HG02885 (cell line): ENCODE data around the gene SLC16A11.
"Not testable (repeated sequence)": the region's sequence is repeated elsewhere in the genome, so short reads cannot be mapped to it uniquely, and the experiment has no call there.

ENCODE experiments used
- ATAC-seq: cut with Tn5 transposase; IDR thresholded peaks from one replicate; pipeline ENCODE4 v1.9.1; 2021; ENCODE audit warnings: mild to moderate bottlenecking; ENCODE audit not compliant: unreplicated experiment, poor library complexity

The SLC16A11 gene, protein sequence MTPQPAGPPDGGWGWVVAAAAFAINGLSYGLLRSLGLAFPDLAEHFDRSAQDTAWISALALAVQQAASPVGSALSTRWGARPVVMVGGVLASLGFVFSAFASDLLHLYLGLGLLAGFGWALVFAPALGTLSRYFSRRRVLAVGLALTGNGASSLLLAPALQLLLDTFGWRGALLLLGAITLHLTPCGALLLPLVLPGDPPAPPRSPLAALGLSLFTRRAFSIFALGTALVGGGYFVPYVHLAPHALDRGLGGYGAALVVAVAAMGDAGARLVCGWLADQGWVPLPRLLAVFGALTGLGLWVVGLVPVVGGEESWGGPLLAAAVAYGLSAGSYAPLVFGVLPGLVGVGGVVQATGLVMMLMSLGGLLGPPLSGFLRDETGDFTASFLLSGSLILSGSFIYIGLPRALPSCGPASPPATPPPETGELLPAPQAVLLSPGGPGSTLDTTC

DNA sequence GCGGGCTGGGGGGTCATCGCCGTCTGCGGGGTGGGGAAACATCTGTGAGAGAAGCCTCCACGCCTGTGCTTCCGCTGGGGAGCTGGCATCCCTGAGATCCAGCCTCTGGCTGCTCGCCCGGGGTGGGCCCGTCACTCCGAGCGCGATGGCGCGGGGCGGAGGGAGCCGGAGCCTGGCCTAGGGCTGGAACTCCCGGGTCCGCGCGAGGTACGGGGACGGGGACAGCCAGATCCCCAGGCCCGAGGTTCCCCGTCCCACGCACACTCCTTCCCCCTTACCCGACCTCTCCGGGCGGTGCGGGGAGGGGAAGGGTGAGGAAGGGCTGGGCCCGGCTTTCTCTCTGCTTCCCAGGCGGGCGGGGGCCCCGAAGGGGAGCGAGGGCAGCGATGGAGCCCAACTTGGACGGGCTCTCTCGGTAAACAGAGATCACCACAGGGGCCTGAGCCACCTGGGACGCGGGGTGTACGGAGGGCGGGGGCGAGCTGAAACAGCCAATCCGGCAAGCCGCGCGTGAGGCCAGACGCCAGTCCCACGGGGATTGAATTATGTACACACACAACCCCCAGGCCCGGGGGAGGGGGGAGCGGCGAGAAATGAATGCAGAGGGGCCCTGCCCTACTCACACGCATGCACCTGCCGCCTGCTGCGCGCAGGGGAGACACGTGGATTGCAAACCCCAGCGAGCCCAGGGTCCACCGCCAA is at the start of gene SLC16A11:
Gene SLC16A11, minus strand, starts transcription at position 596 of the 702 bp plus-strand sequence. Its CDS starts 579 bp downstream, at position 17.
- no peak for ATAC-seq

DNA sequence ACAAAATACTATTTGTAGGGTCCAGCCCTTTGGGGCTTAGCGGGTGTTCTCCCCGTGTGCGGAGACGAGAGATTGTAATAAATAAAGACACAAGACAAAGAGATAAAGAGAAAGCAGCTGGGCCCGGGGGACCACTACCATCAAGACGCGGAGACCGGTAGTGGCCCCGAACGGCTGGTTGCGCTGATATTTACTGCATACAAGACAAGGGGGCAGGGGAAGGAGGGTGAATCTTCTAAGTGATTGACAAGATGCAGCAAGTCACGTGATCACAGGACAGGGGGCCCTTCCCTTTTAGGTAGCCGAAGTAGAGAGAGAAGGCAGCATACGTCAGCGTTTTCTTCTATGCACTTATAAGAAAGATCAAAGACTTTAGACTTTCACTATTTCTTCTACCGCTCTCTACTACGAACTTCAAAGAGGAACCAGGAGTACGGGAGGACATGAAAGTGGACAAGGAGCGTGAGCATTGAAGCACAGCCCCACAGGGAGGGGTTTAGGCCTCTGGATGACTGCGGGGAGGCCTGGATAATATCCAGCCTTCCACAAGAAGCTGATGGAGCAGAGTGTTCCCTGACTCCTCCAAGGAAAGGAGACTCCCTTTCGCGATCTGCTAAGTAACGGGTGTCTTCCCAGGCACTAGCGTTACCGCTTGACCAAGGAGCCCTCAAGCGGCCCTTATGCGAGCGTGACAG is 47.6 kb upstream of the SLC16A11 start:
- not testable (repeated sequence) for ATAC-seq

DNA sequence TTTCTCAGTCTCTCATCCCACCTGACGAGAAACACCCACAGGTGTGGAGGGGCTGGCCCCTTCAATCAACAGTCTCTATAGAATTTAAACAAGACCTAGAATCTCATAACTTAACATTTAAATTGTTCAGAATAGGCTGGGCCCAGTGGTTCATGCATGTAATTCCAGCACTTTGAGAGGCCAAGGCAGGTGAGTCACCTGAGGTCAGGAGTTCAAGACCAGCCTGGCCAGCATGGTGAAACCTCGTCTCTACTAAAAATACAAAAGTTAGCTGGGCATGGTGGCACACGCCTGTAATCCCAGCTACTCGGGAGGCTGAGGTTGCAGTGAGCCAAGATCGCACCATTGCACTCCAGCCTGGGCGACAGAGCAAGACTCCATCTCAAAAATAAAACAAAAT is 45.7 kb upstream of the SLC16A11 start:
- not testable (repeated sequence) for ATAC-seq

DNA sequence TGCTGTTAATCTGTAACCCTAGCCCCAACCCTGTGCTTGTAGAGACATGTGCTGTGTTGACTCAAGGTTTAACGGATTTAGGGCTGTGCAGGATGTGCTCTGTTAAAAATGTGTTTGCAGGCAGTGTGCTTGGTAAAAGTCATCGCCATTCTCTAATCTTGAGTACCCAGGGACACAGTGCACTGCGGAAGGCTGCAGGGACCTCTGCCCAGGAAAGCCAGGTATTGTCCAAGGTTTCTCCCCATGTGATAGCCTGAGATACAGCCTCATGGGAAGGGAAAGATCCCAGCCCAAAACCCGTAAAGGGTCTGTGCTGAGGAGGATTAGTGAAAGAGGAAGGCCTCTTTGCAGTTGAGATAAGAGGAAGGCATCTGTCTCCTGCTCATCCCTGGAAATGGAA is 44.5 kb upstream of the SLC16A11 start:
- not testable (repeated sequence) for ATAC-seq

DNA sequence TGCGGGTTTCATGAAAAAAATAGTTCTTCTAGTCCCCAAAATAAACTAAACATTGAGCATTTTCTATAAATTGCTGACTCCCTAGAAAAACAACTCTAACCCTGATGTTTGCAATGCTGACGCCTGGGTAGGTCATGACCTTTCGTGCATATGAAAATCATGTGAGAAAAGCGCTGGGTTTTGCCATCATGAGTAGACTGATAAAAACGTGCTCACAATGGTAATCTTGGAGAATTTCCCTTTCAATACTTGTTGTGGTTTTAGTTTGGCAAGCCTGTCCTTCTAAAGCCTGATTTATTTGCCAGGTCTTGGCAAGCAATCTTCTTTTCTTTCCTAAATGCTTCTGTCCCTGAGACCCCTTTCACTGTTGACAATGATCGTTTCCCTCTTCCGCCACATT is 40.2 kb upstream of the SLC16A11 start:
- no peak for ATAC-seq

DNA sequence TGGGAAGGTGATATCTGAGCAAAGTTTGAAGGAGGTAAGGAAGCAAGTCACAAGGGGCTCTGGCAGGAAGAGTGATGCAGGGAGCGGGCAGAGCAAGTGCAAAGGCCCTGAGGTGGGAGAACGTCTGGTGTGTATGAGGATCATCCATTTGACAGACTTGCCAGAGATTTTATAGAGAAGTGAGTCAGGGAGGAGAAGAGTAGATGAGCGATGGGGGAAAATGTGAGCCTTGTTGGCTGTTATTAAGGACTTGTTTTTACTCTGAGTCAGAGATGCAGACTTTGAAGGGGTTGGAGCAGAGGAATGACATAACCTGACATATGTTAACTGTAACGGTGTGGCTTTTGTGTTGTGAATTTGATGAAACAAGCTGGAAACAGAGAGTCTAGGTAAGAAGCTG is 39.7 kb upstream of the SLC16A11 start:
- no peak for ATAC-seq

DNA sequence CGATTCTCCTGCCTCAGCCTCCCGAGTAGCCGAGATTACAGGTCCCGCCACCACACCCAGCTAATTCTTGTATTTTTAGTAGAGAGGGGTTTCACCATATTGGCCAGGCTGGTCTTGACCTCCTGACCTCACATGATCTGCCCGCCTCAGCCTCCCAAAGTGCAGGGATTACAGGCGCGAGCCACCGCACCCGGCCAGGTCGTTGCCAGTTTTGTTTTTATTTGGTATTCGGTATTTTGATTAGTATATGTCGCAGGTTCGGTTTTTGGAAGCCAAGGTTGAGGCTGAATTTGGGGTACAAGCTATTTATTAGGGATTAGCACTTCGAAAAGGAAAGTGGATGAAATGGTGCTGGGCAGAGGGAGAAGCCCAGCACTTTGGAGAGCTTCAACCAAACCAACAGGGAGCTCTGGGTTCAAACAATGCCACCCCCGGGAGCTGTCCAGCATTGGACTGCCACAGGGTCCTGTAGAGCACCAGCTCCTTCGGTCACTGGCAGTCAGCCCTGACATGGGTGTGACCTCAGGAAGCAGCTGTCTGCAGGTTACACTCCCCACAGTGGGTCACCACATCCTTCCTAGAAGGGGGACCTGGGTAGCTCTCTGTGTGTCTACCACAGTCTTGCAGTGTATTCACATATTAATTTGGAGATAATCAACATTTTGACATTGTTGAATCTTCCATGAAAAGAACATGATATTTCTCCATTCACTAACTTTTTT is 37.6 kb upstream of the SLC16A11 start:
- ATAC-seq = no peak

DNA sequence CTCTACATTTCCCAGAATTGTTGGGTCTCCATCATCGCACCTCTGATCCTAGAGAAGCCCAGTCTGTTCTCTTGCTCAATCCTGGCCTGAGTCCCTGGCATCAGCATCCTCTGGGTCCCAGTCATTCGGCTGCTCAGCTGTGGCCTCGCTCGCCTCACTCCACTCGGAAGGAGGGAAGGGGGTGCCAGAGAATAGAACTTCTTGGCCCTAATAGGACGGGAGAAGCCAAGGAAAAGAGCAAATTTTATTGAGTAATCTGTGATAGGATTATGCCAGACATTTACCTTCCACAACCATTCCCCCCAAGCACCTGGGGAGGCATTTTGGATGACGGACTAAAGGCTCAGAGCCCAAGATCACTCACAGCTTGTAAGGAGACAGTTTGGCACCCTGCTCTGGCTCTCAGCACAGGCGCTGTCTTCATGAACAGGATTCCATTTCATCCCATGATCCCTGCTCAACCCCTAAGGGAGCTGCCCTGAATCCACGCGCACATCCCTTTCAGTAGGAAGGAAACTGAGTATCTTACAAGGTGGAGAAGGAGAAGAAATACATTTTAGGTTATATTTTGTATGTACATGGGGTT is 36.7 kb upstream of the SLC16A11 start:
- ATAC-seq = no peak

DNA sequence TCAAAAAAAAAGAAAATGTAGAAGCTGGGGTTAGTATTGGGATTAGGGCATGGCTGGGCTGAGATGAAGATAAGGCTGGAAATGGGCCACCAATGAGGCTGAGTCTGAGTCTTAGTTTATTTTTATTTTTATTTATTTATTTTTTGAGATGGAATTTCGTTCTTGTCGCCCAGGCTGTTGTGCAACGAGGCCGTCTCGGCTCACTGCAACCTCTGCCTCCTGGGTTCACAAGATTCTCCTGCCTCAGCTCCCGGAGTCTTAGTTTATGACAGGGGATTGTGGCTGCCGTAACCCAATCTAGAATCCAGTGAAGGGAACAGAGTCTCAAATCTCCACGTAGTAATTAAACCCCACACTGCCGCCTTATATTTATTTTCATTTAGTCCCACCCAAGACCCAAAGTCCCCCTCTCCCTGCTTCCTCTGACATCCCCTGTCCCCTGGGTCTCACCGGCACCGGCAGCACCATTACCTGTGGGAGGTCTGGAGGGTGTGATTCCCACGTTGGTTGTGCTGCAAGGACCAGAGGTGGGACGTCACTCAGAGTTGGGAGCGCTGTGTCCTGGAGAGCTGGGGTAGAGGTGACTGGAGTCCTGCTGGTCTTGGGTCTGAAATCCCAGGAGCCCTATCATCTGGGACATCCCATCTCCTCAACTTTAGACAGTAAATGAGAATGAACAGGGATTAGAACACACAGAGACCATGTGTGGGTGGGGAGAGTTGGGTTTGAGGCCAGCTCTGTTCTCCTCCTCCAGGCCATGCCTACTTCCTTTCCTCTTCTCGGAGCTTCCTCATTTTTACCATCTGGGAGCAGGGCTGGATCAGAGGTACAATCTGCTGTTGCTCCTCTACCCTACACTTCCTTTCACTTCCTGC is 35.9 kb upstream of the SLC16A11 start, which contains the start of gene CLEC10A:
Gene CLEC10A, minus strand, starts transcription at position 671 of the 875 bp plus-strand sequence. CDS start 1,439 bp downstream, outside the sequence.
- no peak for ATAC-seq

DNA sequence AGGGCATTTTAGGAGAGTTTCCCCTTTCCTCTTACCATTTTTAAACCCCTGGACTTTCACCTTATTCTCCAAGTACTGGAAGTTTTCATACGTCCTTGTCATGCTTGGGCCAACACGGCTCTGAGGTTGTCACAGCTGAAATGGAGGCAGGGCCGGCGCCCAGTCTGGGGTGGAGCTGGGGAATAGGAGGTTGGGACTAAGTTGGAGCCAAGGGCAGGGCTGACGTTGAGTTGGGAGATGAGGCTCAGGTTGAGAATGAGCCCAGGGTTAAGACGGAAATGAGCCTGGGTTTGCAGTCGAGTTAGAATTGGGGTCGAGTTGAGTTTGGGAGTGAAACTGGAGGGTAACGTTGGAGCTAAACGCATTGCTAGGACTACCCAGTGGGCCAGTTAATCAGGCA is 34.8 kb upstream of the SLC16A11 start:
- ATAC-seq = no peak

DNA sequence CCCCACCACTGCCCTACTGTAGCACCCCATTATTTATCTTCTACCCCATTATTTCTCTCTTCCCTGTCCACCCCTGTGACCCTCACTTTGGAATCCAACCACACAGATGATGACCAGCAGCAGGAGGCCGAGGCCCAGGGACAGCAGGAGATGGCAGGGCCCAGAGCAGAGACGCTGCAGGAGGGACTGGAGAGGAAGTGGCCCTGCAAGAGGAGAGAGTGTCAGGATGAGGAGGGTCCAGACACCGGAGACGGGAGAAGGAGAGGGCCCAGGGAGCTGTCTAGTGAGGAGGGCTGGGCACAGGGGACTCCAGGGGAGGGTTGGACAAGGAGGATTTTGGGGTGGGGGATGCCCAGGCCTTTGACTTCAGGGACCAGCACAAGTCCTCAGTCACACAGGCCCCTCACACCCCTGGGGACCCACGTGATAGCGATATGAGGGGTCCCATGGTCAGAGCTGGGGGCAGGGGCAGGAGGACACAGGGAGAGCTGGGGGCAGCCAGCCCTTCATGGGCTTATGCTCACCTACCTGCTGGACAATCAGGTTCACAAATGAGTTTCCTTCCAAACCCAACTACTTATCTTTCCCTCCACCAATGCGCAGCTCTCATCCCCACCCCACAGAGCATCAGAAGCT is 34.1 kb upstream of the SLC16A11 start:
- ATAC-seq = no peak

DNA sequence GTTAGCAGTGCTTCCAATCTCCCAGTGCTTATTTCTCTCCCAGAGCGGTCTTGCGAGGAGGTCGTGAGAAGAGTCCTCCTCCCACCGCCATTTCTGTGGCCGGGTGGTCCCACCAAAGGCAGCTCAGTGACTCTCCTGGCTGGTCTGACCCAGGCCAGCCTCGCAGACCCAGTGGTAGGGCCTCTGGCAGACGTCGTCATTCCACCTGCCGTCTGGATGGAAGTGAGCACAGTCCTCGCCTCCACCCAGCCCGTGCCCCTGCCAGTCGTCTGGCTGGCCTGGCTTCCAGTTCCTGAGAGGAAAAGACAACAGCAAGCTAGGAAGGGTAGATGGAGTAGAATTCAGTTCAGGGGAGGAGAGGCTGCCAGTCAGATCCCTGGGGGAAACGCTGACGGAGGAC is 31.0 kb upstream of the SLC16A11 start:
- no peak for ATAC-seq

DNA sequence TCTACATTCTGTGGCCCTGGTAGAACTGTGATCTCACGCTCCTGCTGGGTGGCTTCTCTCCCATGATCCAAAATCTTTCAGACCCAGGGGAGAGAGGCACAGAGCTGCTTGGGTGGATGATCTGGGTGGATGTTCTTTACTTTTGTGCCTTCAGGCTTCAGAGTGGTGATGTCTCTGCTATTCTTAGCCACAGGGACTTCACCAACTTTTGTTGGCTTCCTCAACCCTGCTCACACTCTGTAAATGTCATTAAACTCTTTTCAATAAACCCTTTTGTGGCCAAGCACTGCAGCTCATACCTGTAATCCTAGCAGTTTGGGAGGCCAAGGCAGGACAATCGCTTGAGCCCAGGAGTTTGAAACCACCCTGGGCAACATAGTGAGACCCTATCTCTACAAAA is 28.5 kb upstream of the SLC16A11 start:
- no peak for ATAC-seq

DNA sequence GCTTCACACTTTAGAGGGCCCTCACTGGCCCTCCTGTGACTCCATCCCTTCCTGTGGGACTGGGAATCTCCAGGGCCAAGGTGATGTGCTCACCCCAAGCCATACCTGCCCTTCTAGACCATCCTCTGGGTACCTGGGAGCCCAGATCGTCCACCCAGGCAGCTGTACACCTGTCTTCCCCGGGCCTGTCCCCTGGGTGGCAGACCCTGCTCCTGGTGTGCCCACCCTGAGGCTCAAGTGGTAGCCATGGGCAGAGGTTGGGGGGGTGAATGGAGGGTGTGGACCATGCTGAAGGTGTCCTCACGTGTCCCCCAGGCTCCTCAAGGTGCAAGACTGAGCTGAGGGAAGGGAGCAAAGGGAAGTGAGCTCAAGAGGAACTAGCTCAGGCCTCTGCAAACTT is 26.8 kb upstream of the SLC16A11 start:
- no peak for ATAC-seq

DNA sequence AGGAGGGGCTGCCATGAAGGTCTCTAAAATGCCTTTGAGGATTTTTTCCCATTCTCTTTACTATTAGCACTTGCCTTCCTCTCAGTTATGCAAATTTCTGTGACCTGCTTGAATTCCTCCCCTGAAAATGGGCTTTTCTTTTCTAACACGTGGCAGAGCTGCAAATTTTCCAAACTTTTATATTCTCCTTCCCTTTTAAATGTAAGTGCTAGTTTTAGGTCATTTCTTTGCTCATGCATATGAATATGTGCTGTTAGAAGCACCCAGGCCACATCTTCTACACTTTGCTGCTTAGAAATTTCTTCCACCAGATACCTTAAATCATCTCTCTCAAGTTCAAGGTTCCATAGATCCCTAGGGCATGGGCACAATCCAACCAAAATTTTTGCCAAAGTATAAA is 24.4 kb upstream of the SLC16A11 start:
- no peak for ATAC-seq

DNA sequence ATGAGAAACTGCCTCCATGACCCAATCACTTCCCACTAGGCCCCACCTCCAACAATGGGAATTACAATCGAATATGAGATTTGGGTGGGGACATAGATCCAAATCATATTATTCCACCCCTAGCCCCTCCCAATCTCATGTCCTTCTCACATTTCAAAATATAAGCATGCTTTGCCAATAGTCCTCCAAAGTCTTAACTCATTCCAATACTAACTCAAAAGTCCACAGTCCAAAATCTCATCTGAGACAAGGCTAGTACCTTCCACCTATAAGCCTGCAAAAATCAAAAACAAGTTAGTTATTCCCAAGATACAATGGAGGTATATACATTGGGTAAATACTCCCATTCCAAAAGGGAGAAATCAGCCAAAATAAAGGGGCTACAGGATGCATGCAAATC is 23.3 kb upstream of the SLC16A11 start:
- no peak for ATAC-seq

DNA sequence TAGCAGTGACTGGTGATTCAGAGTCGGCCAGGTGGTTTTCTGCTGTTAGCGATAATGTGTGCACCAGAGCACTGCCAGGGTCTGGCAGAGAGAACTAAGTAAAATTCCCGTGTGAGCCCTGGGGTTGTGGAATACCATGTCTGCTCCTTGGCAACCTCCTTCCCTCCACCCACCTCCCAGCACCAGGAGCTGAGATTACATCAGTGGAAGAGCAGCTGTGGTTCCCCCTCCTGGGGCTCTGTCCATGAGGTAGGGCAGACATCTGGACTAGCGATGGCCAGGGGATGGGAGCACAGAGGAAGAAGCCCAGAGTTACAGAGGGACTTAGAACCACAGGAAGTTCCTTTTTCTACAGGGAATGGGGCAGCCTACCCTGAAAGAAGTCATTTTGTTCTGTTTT is 20.4 kb upstream of the SLC16A11 start:
- no peak for ATAC-seq

DNA sequence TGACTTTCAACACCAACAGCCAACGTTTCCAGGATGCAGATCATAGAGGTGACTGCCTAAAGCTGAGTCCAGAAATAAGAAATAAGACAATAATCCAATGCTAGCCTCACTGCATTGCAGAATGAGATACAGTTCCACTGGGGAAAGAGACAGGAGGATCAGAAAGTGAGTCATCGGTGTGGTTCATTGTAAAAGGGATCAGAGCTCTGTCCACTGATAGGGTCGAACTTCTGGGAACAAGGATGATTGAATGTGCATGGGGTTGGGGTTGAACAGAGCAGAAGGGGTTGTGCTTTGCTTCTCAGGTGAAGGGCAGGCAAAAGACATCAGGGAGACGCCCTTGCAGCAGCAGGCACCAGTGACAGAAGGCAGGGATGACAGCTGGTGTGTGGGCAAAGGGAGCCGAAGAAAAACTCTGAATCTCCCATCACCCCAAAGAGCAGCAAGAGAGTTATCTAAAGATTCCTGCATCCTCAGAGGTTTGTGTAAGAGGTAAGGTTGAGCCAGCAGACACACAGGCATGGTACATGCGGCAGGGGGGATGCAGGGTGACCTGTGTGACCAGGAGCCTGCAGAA is 19.7 kb upstream of the SLC16A11 start:
- ATAC-seq = no peak
